ENCODE measurements around the gene PDLIM3. TPM values are rescaled to one million over a fixed set of nuclear protein-coding genes. Genes with fewer than 3 reads are reported as not detected.

PDLIM3 gene
- total RNA-seq, 1 experiment from 2014 or later = 3.3 TPM

DNA sequence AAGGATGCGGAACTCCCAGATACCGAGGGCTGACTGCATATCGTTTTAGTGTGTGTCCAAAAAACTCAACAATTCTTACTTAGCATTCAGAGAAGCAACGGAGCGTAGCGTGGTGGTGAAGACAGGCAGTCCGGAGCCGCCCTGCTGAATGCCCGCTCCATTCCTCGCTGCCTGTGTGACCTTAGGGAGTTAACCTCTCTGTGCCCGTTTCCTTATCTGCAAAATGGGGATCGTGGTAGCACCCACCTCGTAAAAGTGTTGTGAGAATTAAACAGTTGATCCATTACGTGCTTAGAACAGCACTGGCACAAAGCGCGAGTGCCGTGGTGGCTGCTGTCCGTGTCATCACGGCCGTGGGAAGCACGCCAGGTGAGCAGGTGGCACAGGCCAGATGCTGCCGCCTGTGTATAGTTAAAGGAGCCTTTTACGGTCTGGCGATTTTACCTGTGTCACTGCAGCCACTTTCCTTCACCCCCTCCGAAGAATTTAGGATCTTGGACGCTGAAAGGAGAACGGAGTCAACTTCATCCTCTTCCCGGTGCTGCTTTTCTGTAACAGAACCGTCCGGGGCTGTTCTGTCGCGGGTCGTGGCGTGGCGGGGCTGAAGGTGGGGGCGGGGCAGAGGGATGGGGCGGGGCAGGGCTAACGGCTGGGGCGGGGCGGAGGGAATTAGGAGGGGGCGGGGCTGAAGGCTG lies 64.7 kb downstream of the PDLIM3 start:
- ChIA-PET POLR2A (ENCODE audit: unreplicated experiment) (no interaction called here), CTCF (no interaction called here)
- TF ChIP-seq, protein P1, sequence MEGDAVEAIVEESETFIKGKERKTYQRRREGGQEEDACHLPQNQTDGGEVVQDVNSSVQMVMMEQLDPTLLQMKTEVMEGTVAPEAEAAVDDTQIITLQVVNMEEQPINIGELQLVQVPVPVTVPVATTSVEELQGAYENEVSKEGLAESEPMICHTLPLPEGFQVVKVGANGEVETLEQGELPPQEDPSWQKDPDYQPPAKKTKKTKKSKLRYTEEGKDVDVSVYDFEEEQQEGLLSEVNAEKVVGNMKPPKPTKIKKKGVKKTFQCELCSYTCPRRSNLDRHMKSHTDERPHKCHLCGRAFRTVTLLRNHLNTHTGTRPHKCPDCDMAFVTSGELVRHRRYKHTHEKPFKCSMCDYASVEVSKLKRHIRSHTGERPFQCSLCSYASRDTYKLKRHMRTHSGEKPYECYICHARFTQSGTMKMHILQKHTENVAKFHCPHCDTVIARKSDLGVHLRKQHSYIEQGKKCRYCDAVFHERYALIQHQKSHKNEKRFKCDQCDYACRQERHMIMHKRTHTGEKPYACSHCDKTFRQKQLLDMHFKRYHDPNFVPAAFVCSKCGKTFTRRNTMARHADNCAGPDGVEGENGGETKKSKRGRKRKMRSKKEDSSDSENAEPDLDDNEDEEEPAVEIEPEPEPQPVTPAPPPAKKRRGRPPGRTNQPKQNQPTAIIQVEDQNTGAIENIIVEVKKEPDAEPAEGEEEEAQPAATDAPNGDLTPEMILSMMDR (conservative IDR thresholded peaks at IDR 0.05) = no peak
- TF ChIP-seq EZH2 (IDR thresholded peaks at IDR 0.05; ENCODE audit: low read depth) = no peak
- BruUV-seq (replicated peaks) = TSS peak; percentile 79
- H3K9me3 ChIP-seq (ENCODE audit: insufficient read depth, low read depth) = no peaks in the 10 kb centered on the region
- H3F3A ChIP-seq (ENCODE audit: insufficient read depth, low read depth) = no peaks in the 10 kb centered on the region
- H3K4me3 ChIP-seq = peak overlapping the region; percentile 73
- intact Hi-C loops (cut with micrococcal nuclease; ENCODE audit: unreplicated experiment) = loop anchor here (1.0 to 10.0 kb wide), 6 partner anchors 64 to 567 kb away; partner anchors contain the start of genes ANKRD37, CFAP97, PDLIM3 and SNX25
- no peak overlapping the region for H3K27ac ChIP-seq
- H3K36me3 ChIP-seq (ENCODE audit: low read depth) = no peaks in the 10 kb centered on the region
- 0 out of 2 replicates have a peak, but pooled peaks cover 4% of the 10 kb centered on the region for H3K4me1 ChIP-seq (replicated peaks; ENCODE audit: insufficient read depth)
- H3K4me2 ChIP-seq = peak overlapping the region; percentile 92
- H2AFZ ChIP-seq = peak overlapping the region; percentile 88
- no peaks in the 10 kb centered on the region for H3K79me2 ChIP-seq (ENCODE audit: low read depth)
- no peaks in the 10 kb centered on the region for H3K27me3 ChIP-seq (ENCODE audit: insufficient read depth, low read depth)
- H3K9me2 ChIP-seq (ENCODE audit: insufficient read depth) = no peaks in the 10 kb centered on the region
- no peaks in the 10 kb centered on the region for H4K20me1 ChIP-seq (ENCODE audit: insufficient read depth)
- DNase-seq = peak; percentile 41 to 61

DNA sequence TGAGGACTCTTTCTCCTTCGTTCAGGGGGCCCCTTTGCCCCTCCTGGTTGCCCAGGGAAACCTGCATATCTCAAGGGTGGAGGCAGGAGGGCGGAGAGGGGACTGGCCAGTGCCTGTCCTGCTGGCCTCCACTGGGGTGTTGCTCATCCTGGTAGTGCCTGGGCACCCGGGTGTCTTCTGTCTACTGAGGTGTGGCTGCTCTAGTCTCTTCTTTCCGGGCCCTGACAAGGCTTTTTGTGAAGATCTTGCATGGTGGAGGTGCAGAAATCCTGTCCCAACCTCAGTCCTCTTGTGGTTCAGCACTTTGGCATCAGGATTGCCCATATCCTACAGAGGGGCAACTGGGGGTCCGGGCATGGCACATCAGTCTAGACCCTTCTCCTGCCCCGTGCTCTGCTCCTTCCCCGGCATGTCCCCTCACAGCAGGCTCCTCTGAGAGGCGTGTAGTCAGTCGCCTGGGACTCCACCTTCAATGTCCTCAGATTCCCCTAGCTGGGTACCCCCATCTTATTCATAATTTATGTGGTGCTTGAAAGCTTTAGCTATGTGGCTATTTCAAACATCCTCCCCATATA lies 65.6 kb downstream of the PDLIM3 start:
- Histone ChIP-seq H3K4me1 (replicated peaks; ENCODE audit: insufficient read depth) (0 out of 2 replicates have a peak, but pooled peaks cover 4% of the 10 kb centered on the region), H4K20me1 (ENCODE audit: insufficient read depth) (no peaks in the 10 kb centered on the region), H3K4me2 (no peak overlapping the region), H2AFZ (no peak overlapping the region), H3K9me3 (ENCODE audit: insufficient read depth, low read depth) (no peaks in the 10 kb centered on the region), H3K79me2 (ENCODE audit: low read depth) (no peaks in the 10 kb centered on the region), H3K27ac (no peak overlapping the region), H3K27me3 (ENCODE audit: insufficient read depth, low read depth) (no peaks in the 10 kb centered on the region), H3K36me3 (ENCODE audit: low read depth) (no peaks in the 10 kb centered on the region), H3F3A (ENCODE audit: insufficient read depth, low read depth) (no peaks in the 10 kb centered on the region), H3K9me2 (ENCODE audit: insufficient read depth) (no peaks in the 10 kb centered on the region), H3K4me3 (no peak overlapping the region)
- TF ChIP-seq EZH2 (IDR thresholded peaks at IDR 0.05; ENCODE audit: low read depth) = no peak
- TF ChIP-seq, protein P1 (conservative IDR thresholded peaks at IDR 0.05) = no peak
- ChIA-PET CTCF (no interaction called here), POLR2A (ENCODE audit: unreplicated experiment) (no interaction called here)
- no peak for DNase-seq
- intact Hi-C loops (cut with micrococcal nuclease; ENCODE audit: unreplicated experiment) = loop anchor here (2.0 to 10.0 kb wide), 5 partner anchors 65 to 568 kb away; partner anchors contain the start of genes ANKRD37, CFAP97, PDLIM3 and SNX25
- no TSS peak for BruUV-seq (replicated peaks)

DNA sequence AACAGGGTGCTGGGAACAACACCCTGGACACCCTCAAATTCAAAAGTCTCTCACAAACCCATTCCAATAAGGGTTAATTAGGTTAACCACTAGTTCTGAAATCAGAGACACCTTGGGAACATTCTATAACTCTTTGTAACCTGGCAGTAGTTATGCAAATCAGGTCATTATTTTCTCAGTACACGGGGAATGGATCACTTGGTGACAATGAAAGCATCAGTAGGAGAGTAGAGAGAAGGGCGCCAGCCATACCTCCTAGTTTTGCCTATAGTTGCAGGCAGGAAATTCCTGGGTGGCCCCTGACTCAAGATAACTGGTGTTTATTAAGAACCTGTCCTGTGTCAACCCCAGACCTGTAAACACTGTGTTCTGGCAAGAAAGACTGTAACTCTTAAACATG lies 66.3 kb downstream of the PDLIM3 start:
- H3K36me3 ChIP-seq (ENCODE audit: low read depth) = no peaks in the 10 kb centered on the region
- intact Hi-C loops (cut with micrococcal nuclease; ENCODE audit: unreplicated experiment) = no loop called here
- no peaks in the 10 kb centered on the region for H3F3A ChIP-seq (ENCODE audit: insufficient read depth, low read depth)
- ChIA-PET POLR2A (ENCODE audit: unreplicated experiment) (no interaction called here), CTCF (no interaction called here)
- BruUV-seq (replicated peaks) = no TSS peak
- H3K9me2 ChIP-seq (ENCODE audit: insufficient read depth) = no peaks in the 10 kb centered on the region
- TF ChIP-seq, protein P1 (conservative IDR thresholded peaks at IDR 0.05) = no peak
- TF ChIP-seq EZH2 (IDR thresholded peaks at IDR 0.05; ENCODE audit: low read depth) = no peak
- H4K20me1 ChIP-seq (ENCODE audit: insufficient read depth) = no peaks in the 10 kb centered on the region
- H3K27me3 ChIP-seq (ENCODE audit: insufficient read depth, low read depth) = no peaks in the 10 kb centered on the region
- H3K27ac ChIP-seq = no peak overlapping the region
- 0 out of 2 replicates have a peak, but pooled peaks cover 4% of the 10 kb centered on the region for H3K4me1 ChIP-seq (replicated peaks; ENCODE audit: insufficient read depth)
- H3K79me2 ChIP-seq (ENCODE audit: low read depth) = no peaks in the 10 kb centered on the region
- H2AFZ ChIP-seq = no peak overlapping the region
- no peak overlapping the region for H3K4me2 ChIP-seq
- no peak for DNase-seq
- H3K4me3 ChIP-seq = no peak overlapping the region
- H3K9me3 ChIP-seq (ENCODE audit: insufficient read depth, low read depth) = no peaks in the 10 kb centered on the region
